Hindlimb muscle (tissue), 1 donor: ENCODE data around the gene CUEDC1. TPM values are rescaled to one million over a fixed set of nuclear protein-coding genes. Genes with fewer than 3 reads are reported as not detected.
"Not testable (repeated sequence)": the region's sequence is repeated elsewhere in the genome, so short reads cannot be mapped to it uniquely, and the experiment has no call there.

ENCODE experiments used
- DNase-seq: peaks from one replicate; pipeline ENCODE4 v3.0.0-alpha.2; 2013
- polyA plus RNA-seq: library from polyadenylated mRNA; unstranded; fragments of 120-200 nt; gene quantifications from one replicate; pipeline ENCODE4 v1.2.1, GENCODE V29; 2013; ENCODE audit not compliant: insufficient read length

CUEDC1 gene
- polyA plus RNA-seq, 1 donor, result 54.0 TPM

DNA sequence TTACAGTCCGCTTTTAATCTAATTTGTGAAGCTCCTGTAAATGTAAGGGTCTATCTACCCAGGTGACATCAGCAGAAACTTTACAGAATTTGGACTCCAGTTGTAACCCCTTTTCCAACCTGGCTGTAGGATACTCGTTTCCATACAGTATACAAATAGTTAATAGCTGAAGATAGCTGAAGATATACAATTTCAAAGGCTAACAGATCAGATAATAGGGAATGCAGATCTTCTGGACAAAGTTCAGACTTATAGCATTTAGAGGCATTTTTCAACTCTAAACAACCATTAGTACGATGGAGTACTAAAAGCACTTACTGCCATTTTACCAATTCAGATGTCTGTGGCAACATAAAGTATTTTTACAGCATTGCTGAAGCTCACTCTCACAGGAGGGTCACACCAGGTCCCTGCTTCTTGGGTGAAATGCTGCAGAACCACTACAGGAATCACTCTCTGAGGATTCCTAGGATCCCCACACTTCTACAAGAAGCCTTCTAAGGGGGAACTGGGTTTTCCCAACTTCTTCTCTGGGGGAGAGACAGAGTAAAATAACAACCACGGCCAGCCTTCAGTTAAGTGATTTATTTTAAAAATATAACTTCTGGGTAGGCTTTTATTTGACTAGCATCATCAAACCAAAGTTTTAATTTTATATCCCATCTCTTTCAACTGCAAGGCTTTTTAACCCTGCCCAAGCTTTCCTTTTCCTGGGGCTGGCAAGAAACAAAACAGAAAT, 29.9 kb upstream of the CUEDC1 start:
- no peak for DNase-seq

DNA sequence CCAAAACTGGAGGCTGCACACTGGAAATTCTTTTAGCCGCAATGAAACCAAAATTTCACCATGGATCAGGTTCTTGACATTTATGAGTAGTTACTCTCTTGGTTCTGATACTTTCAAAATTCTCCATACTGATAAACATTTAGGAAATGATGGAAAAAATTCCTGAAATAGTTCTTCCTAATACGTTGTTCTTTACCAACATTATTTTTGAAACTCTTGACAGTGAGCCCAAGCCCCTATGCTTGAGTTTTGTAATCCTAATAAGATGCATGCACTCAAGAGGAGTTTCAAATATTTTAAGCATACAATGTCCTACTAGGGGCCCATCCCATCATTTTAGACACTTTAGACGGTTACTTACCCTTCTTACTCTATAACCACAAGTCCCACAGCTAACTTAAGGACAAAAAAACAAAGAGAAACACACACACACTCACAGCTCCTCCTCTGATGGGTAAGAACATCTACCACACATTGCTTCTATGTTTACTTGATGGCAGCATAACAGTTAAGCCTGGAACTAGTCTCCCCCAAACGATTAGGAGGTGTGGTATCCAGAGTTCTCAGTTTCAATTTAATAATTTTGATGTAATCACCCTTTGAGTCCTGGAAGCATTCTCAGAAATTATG, 29.2 kb upstream of the CUEDC1 start:
- DNase-seq, result no peak

- DNase-seq, result no peak
These were observed 28.2 kb upstream of the CUEDC1 start for GRCh38 chr17:57983446-57983845.

GRCh38 chr17:57982452-57983170, 27.4 kb upstream of the CUEDC1 start:
- DNase-seq, result no peak

- no peak for DNase-seq
These were observed 25.3 kb upstream of the CUEDC1 start for GRCh38 chr17:57980522-57980921.

GRCh38 chr17:57979076-57979475, 23.9 kb upstream of the CUEDC1 start:
- no peak for DNase-seq

- DNase-seq, result no peak
These were observed 21.4 kb upstream of the CUEDC1 start for GRCh38 chr17:57976594-57976993.

DNA sequence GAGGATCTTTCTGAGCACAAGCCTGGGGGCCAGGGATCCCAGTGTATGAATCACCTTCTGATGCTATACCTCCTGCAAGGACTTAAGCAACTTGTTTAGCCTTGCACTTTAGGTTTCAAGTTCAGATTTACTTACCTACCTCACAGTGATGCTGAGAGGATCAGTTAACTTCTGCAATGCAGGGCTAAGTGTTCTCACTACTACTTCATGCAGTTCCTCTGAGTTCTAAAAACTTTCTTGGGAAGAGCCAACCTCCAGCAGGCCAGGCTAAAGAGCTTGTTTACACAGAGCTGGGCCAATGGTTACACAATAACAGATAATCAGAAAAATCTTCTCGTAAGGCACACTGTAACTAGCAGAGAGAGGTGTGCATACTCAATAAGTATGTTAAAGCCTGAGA, 19.8 kb upstream of the CUEDC1 start:
- no peak for DNase-seq

- DNase-seq, result not testable (repeated sequence)
These were observed 19.0 kb upstream of the CUEDC1 start for GRCh38 chr17:57974053-57974824.

- DNase-seq, result no peak
These were observed 16.9 kb upstream of the CUEDC1 start for GRCh38 chr17:57972151-57972550.

DNA sequence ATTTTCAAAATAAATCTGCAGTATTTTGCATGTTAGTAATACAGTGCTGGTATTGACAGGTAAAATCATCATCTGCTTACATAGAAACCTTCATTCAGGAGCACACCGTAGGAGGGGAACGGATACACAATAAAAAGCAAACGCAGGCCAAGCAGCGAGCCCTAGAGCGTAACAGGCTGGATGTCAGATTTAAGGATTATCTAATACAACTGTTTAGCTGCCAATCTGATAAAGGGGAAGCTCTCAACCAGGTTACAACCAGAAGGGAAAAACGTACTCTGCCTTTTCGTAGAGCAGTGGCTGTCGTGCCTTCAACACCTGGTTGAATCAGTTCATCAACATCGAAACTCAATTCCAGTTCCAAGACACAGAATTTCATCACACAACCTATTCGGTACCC, 16.4 kb upstream of the CUEDC1 start:
- no peak for DNase-seq

DNA sequence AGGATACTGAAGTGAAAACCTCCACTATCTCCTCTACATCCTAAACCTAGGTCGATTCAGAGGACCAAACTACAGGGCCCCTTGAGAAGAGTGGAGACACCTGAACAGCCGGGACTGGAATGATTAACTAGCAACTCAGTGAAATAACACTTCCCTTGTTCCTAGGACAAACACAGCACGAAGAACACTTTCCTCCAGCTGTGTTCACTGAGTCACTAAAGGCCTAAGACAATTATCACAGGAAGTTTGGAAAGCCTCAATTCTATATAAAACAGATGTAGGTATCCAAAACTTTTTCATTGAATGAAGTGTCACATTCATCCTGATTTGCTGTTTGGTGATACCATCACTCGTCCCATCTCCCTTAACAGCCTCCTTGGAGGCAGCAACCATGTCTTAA, 15.5 kb upstream of the CUEDC1 start:
- no peak for DNase-seq

DNA sequence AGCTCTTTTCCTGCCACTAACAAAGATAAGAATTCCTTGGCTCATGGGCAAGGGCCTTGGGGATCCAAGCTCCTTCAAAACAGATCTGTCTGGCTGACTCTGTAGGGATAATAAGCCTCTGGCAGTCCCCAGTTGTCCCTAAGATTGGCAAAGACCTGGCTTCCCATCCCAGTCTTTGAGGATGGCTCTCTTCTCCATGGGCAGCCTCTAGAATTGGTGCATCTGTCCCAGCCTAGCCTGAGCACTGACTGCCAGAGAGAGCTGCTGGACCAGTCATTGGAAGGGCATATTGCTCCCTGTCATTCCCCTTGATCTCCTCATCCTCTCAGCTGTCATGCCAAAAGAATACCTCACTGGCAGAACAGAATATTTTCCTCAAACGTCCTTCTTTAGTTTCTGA, 13.2 kb upstream of the CUEDC1 start:
- no peak for DNase-seq

DNA sequence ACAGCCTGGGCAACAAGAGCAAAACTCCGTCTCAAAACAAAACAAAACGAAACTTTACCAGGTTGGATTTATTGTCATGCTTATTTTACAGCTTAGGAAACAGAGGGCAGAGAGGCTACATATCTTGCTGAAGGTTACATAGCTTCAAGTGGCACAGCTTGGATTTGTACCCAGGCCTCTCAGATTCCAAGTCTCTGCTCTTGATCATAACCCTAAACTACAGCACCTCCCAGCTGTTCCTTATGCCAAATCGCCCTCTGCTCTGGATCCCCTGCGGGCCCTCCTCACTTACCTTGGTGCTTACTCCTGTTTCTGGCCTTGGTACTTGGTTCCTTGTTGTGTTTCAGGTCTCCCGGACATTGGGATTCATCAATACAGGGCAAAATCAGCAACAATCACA, 11.7 kb upstream of the CUEDC1 start:
- DNase-seq, result no peak

- no peak for DNase-seq
These were observed 11.0 kb upstream of the CUEDC1 start for GRCh38 chr17:57966246-57966645.

- DNase-seq, result no peak
These were observed 10.4 kb upstream of the CUEDC1 start for GRCh38 chr17:57965521-57966160.

GRCh38 chr17:57963149-57963511, 7.9 kb upstream of the CUEDC1 start:
- DNase-seq, result no peak

GRCh38 chr17:57962279-57963148, 7.3 kb upstream of the CUEDC1 start:
- DNase-seq, result no peak

- DNase-seq, result no peak
These were observed 4.7 kb upstream of the CUEDC1 start for GRCh38 chr17:57959929-57960328.

DNA sequence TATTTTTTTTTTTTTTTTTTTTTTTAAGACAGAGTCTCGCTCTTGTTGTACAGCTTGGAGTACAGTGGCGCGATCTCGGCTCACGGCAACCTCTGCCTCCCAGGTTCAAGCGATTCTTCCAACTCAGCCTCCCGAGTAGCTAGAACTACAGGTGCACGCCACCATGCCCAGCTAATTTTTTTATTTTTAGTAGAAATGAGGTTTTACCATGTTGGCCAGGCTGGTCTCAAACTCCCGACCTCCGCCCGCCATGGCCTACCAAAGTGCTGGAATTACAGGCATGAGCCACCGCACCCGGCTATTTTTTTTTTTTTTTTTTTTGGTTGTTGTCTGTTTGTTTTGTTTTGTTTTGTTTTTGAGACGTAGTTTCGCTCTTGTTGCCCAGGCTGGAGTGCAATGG, 3.2 kb upstream of the CUEDC1 start:
- not testable (repeated sequence) for DNase-seq

DNA sequence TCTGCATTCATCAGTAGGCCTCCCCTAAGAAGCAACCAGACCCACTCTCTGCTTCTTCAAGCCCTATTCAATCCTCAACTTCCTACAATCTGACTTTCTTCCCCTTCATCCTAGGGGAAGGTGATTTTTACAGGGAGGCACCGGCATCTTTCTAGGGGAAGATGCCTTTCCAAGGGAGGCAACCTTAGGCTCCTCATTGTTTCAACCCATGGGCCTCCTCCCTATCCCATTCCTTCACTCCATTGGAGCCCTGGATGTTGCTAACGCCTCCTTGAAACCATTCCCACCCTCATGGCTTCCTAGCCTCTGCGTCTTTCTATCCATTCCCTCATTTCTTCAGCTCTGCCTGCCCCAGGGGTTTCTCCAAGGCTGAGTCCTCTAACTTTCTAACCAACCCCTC, 2.7 kb upstream of the CUEDC1 start:
- DNase-seq, result no peak
